Measurements from ENCODE around the gene EFCAB9.

DNA sequence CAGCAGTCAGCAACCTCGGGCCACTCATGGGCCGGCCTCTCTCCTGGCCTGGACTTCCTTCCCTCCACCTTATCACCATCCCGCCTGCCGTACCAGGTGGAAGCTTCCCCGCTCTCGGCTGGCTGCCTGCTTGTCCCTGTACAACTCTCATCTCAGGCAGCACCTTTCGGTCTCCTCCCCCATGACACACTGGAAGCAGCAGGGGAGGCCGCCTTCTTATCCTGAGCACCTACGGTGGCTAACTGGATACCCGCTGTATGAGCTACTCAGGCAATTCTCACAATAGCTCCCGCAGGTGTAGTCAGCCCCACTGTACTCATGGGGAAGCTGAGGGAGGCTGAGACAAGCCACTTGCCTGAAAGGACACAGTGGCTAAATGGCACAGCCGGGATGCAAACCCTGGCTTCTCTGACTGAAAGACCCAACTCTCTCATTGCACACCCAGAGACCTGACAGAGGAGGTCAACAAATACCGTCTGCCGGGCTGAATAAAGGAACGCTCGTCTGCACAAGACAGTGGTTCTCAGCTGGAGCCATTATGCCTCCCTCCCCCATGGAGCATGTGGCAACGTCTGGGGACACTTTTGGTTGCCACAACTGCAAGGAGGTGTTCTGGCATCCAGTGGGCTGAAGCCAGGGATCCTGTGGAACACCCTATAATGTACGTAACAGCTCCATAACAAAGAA is 15.5 kb upstream of the EFCAB9 start:
- no peak for TF ChIP-seq EZH2phosphoT487 (IDR thresholded peaks at IDR 0.05; ENCODE audit: insufficient read depth, low read depth)
- TF ChIP-seq EZH2 (IDR thresholded peaks at IDR 0.05; ENCODE audit: insufficient read depth, poor library complexity, severe bottlenecking), result no peak

All from GM23248 (cell line).